Lower lobe of right lung (tissue), 2 donors: ENCODE measurements around the gene GSN. TPM values are rescaled to one million over a fixed set of nuclear protein-coding genes. Genes with fewer than 3 reads are reported as not detected.
A peak's percentile ranks its signal among the peaks of the same experiment; 100 is the strongest.

ENCODE experiments used
- ATAC-seq, 2 donors: fragments of 200-7000 bp; cut with Tn5 transposase; one replicate each; pipeline ENCODE4 v1.9.1; 2020 to 2022; ENCODE audit warnings: mild to moderate bottlenecking in 2 of 2, moderate library complexity in 2 of 2
- DNase-seq: peaks from one replicate; pipeline ENCODE4 v3.0.0-alpha.2; 2020
- H3K27ac ChIP-seq: fragments of 200-600 bp; one replicate; pipeline ENCODE4 v1.8.0; 2022
- H3K27me3 ChIP-seq: fragments of 200-600 bp; one replicate; pipeline ENCODE4 v1.8.0; 2022; ENCODE audit warnings: low read depth
- H3K36me3 ChIP-seq: fragments of 200-600 bp; one replicate; pipeline ENCODE4 v1.8.0; 2022; ENCODE audit warnings: mild to moderate bottlenecking
- H3K4me1 ChIP-seq: fragments of 200-600 bp; one replicate; pipeline ENCODE4 v1.8.0; 2022
- H3K4me3 ChIP-seq: fragments of 200-600 bp; one replicate; pipeline ENCODE4 v1.8.0; 2022; ENCODE audit warnings: mild to moderate bottlenecking
- H3K9me3 ChIP-seq: fragments of 200-600 bp; one replicate; pipeline ENCODE4 v1.8.0; 2022
- intact Hi-C: fragments of 100-400 bp; cut with DNase I; formaldehyde crosslinking; loops from one replicate; pipeline ENCODE4 v1.11.0; 2022
- total RNA-seq: library from RNA; stranded (reverse); fragmentation: NEBNext Ultra II Directional; extraction: Animal tissue kit (Norgen Biotek cat#: 25700); gene quantifications from one replicate; pipeline ENCODE4 v1.2.1, GENCODE V29; 2021
- TF ChIP-seq, protein P1 (sequence below): fragments of 200-600 bp; IDR thresholded peaks from one replicate; pipeline ENCODE4 v1.8.0; 2022; ENCODE audit warnings: antibody characterized with exemption, mild to moderate bottlenecking
- donor health status: DM: no; HTN: yes; CAD: no; lungs with severe emphysema.

GSN gene
- total RNA-seq, 1 donor from 2014 or later: 388 TPM

DNA sequence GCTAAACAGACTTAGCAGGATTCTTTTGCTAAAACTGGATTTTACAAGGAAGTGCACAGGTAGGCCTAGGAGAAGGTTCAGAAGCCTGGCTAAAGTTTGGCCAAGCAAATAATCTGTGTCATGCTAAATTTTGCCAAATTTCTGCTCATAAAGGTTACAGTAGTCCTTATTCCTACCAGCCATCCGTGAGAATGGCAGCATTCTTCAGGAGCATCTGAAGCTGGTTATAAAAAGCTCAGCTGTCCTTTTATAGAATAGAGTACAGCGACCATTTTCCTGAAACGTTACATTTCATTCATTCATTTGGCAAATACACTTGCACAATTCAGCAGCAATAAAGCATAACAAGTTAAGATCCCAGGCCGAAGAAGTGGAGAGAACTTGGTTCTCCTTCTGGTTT lies 6.9 kb downstream of the GSN start:
- no peak overlapping the region for H3K27ac ChIP-seq

DNA sequence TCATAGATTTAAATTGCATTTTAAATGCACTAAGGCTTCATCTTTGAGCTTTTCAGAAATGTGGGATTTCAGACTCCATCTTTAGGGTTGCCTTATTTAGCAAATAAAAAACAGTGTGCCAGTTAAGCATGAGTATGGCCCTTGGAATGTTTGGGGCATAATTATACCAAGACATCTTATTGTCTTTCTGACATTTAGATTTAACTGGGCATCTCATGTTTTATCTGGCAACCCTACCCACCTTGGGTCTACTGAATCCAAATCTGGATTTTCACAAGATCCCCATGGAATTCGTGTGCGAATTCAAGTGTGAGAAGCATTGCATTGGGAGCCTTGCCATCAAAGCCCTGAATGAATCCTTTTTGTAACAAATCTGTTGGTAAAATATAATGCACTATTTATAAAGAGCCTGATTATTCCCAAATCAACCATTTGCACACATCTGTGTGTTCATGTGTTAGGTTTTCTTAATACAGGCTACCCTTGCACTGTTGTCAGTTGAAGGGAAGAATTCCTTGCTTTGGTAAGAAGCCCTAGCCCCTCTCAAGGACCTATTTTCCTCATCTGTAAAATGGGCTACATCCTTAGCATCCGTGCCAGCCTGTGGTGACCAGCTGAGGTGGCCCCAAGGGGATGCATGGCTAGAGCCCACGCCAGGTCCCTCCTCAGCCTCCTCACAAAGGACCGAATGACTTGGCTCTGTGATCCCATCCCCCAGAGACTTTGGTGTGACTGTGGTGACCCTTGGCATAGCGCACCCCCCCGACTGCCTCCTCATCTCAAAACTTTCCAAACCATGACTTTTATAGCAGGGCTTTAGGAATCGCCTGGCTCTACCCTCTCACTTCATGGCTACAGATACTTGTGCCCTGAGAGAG lies 8.1 kb downstream of the GSN start:
- Histone ChIP-seq H3K4me1 (peaks cover 66% of the 10 kb centered on the region), H3K36me3 (no peaks in the 10 kb centered on the region), H3K27ac (no peak overlapping the region), H3K4me3 (no peak overlapping the region), H3K9me3 (no peaks in the 10 kb centered on the region), H3K27me3 (no peaks in the 10 kb centered on the region)
- DNase-seq (no peak), ATAC-seq (no peak)
- TF ChIP-seq, protein P1, sequence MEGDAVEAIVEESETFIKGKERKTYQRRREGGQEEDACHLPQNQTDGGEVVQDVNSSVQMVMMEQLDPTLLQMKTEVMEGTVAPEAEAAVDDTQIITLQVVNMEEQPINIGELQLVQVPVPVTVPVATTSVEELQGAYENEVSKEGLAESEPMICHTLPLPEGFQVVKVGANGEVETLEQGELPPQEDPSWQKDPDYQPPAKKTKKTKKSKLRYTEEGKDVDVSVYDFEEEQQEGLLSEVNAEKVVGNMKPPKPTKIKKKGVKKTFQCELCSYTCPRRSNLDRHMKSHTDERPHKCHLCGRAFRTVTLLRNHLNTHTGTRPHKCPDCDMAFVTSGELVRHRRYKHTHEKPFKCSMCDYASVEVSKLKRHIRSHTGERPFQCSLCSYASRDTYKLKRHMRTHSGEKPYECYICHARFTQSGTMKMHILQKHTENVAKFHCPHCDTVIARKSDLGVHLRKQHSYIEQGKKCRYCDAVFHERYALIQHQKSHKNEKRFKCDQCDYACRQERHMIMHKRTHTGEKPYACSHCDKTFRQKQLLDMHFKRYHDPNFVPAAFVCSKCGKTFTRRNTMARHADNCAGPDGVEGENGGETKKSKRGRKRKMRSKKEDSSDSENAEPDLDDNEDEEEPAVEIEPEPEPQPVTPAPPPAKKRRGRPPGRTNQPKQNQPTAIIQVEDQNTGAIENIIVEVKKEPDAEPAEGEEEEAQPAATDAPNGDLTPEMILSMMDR: no peak
- intact Hi-C loops: no loop called here

More for the DNA sequence above, 6.9 kb downstream of the GSN start:
- TF ChIP-seq, protein P1: no peak
- Histone ChIP-seq H3K4me3 (no peak overlapping the region), H3K4me1 (peaks cover 64% of the 10 kb centered on the region), H3K9me3 (no peaks in the 10 kb centered on the region), H3K36me3 (no peaks in the 10 kb centered on the region), H3K27me3 (no peaks in the 10 kb centered on the region)
- ATAC-seq: no peak
- no peak for DNase-seq
- intact Hi-C loops: no loop called here

DNA sequence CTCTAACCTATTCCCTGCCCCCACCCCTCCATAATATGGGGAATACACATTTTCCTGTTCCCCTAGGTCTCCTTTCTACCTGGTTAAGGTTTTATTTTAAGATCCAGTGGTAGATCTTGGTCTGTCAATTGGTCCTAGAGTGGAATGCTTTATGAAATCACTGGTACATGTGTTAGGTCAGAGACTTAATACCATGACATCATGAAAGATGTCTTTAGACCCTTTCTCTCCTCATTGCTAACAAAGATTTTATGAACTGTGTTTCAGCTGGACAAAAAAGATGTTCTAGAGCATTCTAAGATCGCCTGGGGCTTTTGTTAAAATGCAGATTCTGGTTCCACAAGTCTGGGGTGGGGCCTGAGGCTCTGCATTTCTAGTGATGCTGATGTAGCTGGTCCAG lies 9.1 kb downstream of the GSN start:
- Histone ChIP-seq H3K4me1 (peaks cover 66% of the 10 kb centered on the region), H3K4me3 (no peak overlapping the region), H3K27ac (peak overlapping the region; percentile 77), H3K27me3 (no peaks in the 10 kb centered on the region), H3K36me3 (no peaks in the 10 kb centered on the region), H3K9me3 (no peaks in the 10 kb centered on the region)
- intact Hi-C loops: no loop called here
- ATAC-seq (no peak), DNase-seq (no peak)
- TF ChIP-seq, protein P1: no peak

DNA sequence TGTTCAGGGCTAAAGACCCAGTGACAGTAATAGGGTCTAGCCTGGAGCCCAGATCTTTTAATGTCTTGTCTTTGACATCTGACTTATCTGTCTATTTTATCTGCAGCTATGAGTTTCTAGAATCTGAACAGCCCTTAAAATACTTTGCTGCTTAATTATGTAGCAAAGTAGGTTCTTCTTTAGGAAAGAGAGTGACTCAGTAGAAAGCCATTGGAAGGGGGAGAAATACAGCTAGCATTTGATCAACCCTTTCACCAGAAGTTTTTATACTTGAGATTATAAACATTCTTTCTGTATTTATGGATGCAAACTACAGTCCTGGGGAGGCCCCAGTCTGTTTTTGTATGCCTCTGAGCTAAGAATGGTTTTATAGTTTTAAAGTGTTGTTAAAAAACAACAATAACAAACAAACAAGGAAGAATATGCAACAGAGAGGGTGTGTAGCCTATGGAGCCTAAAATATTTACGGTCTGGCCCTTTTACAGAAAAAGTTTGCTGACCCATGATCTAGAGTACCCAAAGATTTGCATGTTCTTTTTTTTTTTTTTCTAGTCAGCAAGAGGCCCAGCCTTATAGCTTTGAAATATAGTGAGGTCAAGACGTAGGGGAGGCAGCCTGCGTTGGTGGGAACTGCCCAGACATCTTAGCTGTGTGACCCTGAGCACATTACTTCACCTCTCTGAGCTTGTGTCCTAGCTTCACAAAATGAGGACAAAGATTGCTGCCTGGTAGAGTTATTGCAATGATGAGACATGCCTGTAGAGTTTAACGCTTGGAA lies 9.7 kb downstream of the GSN start:
- no peaks in the 10 kb centered on the region for H3K36me3 ChIP-seq
- H3K4me3 ChIP-seq: no peak overlapping the region
- no peaks in the 10 kb centered on the region for H3K9me3 ChIP-seq
- no peak for ATAC-seq
- peaks cover 66% of the 10 kb centered on the region for H3K4me1 ChIP-seq
- H3K27ac ChIP-seq: peak overlapping the region; percentile 77
- intact Hi-C loops: no loop called here
- no peak for DNase-seq
- TF ChIP-seq, protein P1: no peak
- H3K27me3 ChIP-seq: no peaks in the 10 kb centered on the region

- TF ChIP-seq, protein P1: peak; percentile 82
- DNase-seq (peak; percentile 72), ATAC-seq (peak; percentile 45 to 62)
- no peaks in the 10 kb centered on the region for H3K36me3 ChIP-seq
- intact Hi-C loops: no loop called here
- no peaks in the 10 kb centered on the region for H3K27me3 ChIP-seq
- H3K4me3 ChIP-seq: no peak overlapping the region
- H3K4me1 ChIP-seq: peaks cover 67% of the 10 kb centered on the region
- peak overlapping the region; percentile 77 for H3K27ac ChIP-seq
- H3K9me3 ChIP-seq: no peaks in the 10 kb centered on the region
Observed at GRCh38 chr9:121278477-121279261, 10.7 kb downstream of the GSN start.
